Smooth muscle cell (in vitro differentiated cells): ENCODE measurements around the gene CUBN. TPM values are rescaled to one million over a fixed set of nuclear protein-coding genes. Genes with fewer than 3 reads are reported as not detected.
A peak's percentile ranks its signal among the peaks of the same experiment; 100 is the strongest.

Source experiments
- DNase-seq: peaks from one replicate; lab custom pipeline; 2025; ENCODE audit not compliant: unreplicated experiment; lab: John Stamatoyannopoulos, UW
- H2AFZ ChIP-seq: fragments of 200-600 bp; sonication (generic); 2 replicates; pipeline ENCODE4 v1.6.0; 2016; ENCODE audit warnings: antibody characterized with exemption, low read depth, mild to moderate bottlenecking
- H3F3A ChIP-seq: fragments of 200-600 bp; sonication (generic); 2 replicates; pipeline ENCODE4 v1.6.0; 2017; ENCODE audit warnings: antibody characterized with exemption, low read depth
- H3K27ac ChIP-seq: fragments of 200-600 bp; sonication (generic); 2 replicates; pipeline ENCODE4 v1.5.1; 2016; ENCODE audit warnings: low read depth, mild to moderate bottlenecking
- H3K27me3 ChIP-seq: fragments of 200-600 bp; sonication (generic); 2 replicates; pipeline ENCODE4 v1.6.1; 2016; ENCODE audit warnings: low read depth, mild to moderate bottlenecking
- H3K36me3 ChIP-seq: fragments of 200-600 bp; sonication (generic); 2 replicates; pipeline ENCODE4 v1.5.1; 2016; ENCODE audit warnings: low read depth
- H3K4me1 ChIP-seq: fragments of 200-600 bp; sonication (generic); 2 replicates; pipeline ENCODE4 v1.5.1; 2016; ENCODE audit warnings: low read depth
- H3K4me2 ChIP-seq: fragments of 200-600 bp; sonication (generic); 2 replicates; pipeline ENCODE4 v1.6.0; 2016; ENCODE audit warnings: mild to moderate bottlenecking
- H3K4me3 ChIP-seq: fragments of 200-600 bp; sonication (generic); 2 replicates; pipeline ENCODE4 v1.5.1; 2016; ENCODE audit warnings: mild to moderate bottlenecking
- H3K79me2 ChIP-seq: fragments of 200-600 bp; sonication (generic); 2 replicates; pipeline ENCODE4 v1.6.0; 2016; ENCODE audit warnings: low read depth, mild to moderate bottlenecking
- H3K9ac ChIP-seq: fragments of 200-600 bp; sonication (generic); 2 replicates; pipeline ENCODE4 v1.6.0; 2016; ENCODE audit warnings: low read depth
- H3K9me3 ChIP-seq: fragments of 200-600 bp; sonication (generic); replicated peaks from 2 replicates; pipeline ENCODE4 v1.5.1; 2016; ENCODE audit warnings: low read depth
- H4K20me1 ChIP-seq: fragments of 200-600 bp; sonication (generic); 2 replicates; pipeline ENCODE4 v1.6.0; 2016; ENCODE audit warnings: low read depth
- WGBS: methylation state at CpG from one replicate; pipeline ENCODE4 v1.1.7; 2016; ENCODE audit warnings: low lambda C conversion rate; 5-methylcytosine and 5-hydroxymethylcytosine counted together
- polyA plus RNA-seq: library from polyadenylated mRNA; unstranded; fragments of >200 nt; fragmentation: Nextera tagmentation; extraction: Ambion mirVana; gene quantifications from 2 replicates; pipeline ENCODE4 v1.2.1, GENCODE V29; 2016
- total RNA-seq: library from RNA; depleted of rRNA; stranded (reverse); fragments of >200 nt; gene quantifications from 2 replicates; pipeline ENCODE4 v1.2.3, GENCODE V29; 2014
- TF ChIP-seq, protein P1 (sequence below): fragments of 200-600 bp; sonication (generic); IDR thresholded peaks from 2 replicates; pipeline ENCODE4 v1.5.1; 2017; ENCODE audit warnings: borderline replicate concordance, mild to moderate bottlenecking, antibody characterized with exemption; ENCODE audit not compliant: insufficient read depth, poor library complexity, severe bottlenecking

CUBN gene
- total and polyA plus RNA-seq, 2 experiments from 2014 or later, result 0.62 to 4.7 TPM

DNA sequence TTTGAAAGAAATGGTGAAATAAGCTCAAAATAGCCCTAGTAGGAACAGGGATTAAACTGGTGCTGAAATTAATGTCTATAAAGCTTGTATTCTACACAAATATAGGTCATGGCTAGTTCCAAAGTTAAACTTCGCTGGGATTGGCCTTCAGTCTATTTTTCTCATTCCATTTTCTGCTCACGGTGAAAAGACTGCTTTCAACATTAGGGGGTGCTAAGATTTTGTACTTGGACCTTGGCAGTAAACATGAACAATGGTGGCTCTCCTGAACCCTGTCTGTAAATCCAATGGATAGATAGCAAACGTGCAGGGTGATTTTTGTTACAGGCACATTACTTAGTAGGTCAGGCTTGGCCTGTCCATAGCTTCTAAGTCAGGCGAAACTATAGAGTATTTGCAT lies 276.4 kb downstream of the CUBN start:
- Histone ChIP-seq H3K4me2 (no peak overlapping the region), H3K9me3 (no peaks in the 10 kb centered on the region), H3K9ac (no peak overlapping the region), H2AFZ (no peak overlapping the region), H3K4me3 (no peak overlapping the region), H3K27ac (no peak overlapping the region), H3K36me3 (no peaks in the 10 kb centered on the region), H4K20me1 (no peaks in the 10 kb centered on the region), H3F3A (peaks cover 10% of the 10 kb centered on the region), H3K79me2 (no peaks in the 10 kb centered on the region), H3K27me3 (no peaks in the 10 kb centered on the region), H3K4me1 (peaks cover 9% of the 10 kb centered on the region)
- no peak for DNase-seq
- TF ChIP-seq, protein P1, sequence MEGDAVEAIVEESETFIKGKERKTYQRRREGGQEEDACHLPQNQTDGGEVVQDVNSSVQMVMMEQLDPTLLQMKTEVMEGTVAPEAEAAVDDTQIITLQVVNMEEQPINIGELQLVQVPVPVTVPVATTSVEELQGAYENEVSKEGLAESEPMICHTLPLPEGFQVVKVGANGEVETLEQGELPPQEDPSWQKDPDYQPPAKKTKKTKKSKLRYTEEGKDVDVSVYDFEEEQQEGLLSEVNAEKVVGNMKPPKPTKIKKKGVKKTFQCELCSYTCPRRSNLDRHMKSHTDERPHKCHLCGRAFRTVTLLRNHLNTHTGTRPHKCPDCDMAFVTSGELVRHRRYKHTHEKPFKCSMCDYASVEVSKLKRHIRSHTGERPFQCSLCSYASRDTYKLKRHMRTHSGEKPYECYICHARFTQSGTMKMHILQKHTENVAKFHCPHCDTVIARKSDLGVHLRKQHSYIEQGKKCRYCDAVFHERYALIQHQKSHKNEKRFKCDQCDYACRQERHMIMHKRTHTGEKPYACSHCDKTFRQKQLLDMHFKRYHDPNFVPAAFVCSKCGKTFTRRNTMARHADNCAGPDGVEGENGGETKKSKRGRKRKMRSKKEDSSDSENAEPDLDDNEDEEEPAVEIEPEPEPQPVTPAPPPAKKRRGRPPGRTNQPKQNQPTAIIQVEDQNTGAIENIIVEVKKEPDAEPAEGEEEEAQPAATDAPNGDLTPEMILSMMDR, result peak; percentile 32
- WGBS, result 57% methylated on average over 4 of the region's 4 CpGs

- no peak for DNase-seq
- TF ChIP-seq, protein P1, result no peak
- Histone ChIP-seq H3K9ac (no peak overlapping the region), H3K27me3 (no peaks in the 10 kb centered on the region), H3K4me1 (peaks cover 9% of the 10 kb centered on the region), H3K9me3 (no peaks in the 10 kb centered on the region), H3K36me3 (no peaks in the 10 kb centered on the region), H4K20me1 (no peaks in the 10 kb centered on the region), H3K4me3 (no peak overlapping the region), H2AFZ (no peak overlapping the region), H3K79me2 (no peaks in the 10 kb centered on the region), H3K27ac (no peak overlapping the region), H3K4me2 (no peak overlapping the region), H3F3A (peaks cover 9% of the 10 kb centered on the region)
- 68% methylated on average over 2 of the region's 2 CpGs for WGBS
These were observed 277.0 kb downstream of the CUBN start for GRCh38 chr10:16852624-16853023.

DNA sequence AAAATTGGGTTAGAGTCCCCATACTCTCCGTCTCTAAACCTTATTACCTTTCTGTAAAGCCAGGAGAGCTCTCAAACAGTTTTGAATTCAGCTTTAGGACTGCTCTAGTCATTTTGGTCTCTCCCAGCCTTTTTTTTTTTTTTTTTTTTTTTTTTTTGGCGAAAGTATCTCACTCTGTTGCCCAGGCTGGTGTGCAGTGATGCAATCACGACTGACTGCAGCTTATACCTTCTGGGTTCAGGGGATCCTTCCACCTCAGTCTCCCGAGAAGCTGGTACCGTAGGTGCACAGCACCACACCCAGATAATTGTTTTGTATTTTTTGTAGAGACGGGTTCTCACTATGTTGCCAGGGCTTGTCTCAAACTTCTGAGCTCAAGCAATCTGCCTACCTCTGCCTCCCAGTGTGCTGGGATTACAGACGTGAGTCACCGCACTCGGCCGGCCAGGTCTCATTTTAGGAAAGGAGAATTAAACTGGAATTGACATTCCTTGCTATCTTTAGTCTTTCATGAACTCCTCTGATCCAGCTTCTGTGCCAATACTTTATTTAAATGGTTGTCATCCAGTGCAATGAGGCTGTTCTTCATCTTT lies 281.0 kb downstream of the CUBN start:
- Histone ChIP-seq H3K4me1 (peaks cover 9% of the 10 kb centered on the region), H3K27ac (peak overlapping the region; percentile 17), H3K4me2 (no peak overlapping the region), H3K79me2 (no peaks in the 10 kb centered on the region), H3K9ac (no peak overlapping the region), H2AFZ (no peak overlapping the region), H3K27me3 (no peaks in the 10 kb centered on the region), H3K4me3 (no peak overlapping the region), H4K20me1 (no peaks in the 10 kb centered on the region), H3F3A (peaks cover 6% of the 10 kb centered on the region), H3K36me3 (no peaks in the 10 kb centered on the region), H3K9me3 (no peaks in the 10 kb centered on the region)
- no peak for DNase-seq
- WGBS, result 66% methylated on average over 10 of the region's 10 CpGs
- TF ChIP-seq, protein P1, result no peak

GRCh38 chr10:16847644-16848043 lies 282.0 kb downstream of the CUBN start:
- Histone ChIP-seq H3K36me3 (no peaks in the 10 kb centered on the region), H3K4me3 (no peak overlapping the region), H3K79me2 (no peaks in the 10 kb centered on the region), H4K20me1 (no peaks in the 10 kb centered on the region), H3K27me3 (no peaks in the 10 kb centered on the region), H3K9me3 (no peaks in the 10 kb centered on the region), H3F3A (peaks cover 6% of the 10 kb centered on the region), H3K4me1 (peaks cover 9% of the 10 kb centered on the region), H3K9ac (no peak overlapping the region), H3K4me2 (no peak overlapping the region), H2AFZ (no peak overlapping the region), H3K27ac (no peak overlapping the region)
- TF ChIP-seq, protein P1, result no peak
- 84% methylated on average over 6 of the region's 6 CpGs for WGBS
- no peak for DNase-seq
